GM21367 (cell line): ENCODE results near the gene RTTN.

Experiments used
- ATAC-seq: cut with Tn5 transposase; IDR thresholded peaks from one replicate; pipeline ENCODE4 v1.9.1; 2021; ENCODE audit not compliant: unreplicated experiment

Gene RTTN

GRCh38 chr18:70216788-70217187 is 11.3 kb upstream of the RTTN start:
- no peak for ATAC-seq

- ATAC-seq = no peak
These were observed 1.7 kb upstream of the RTTN start for GRCh38 chr18:70207181-70207580.

- no peak for ATAC-seq
These were observed 5.2 kb downstream of the RTTN start for GRCh38 chr18:70200286-70200685.

GRCh38 chr18:70197844-70198243 is 7.6 kb downstream of the RTTN start:
- no peak for ATAC-seq

GRCh38 chr18:70197026-70197425 is 8.5 kb downstream of the RTTN start:
- ATAC-seq = no peak

- peak; percentile 25 for ATAC-seq
These were observed 9.5 kb downstream of the RTTN start for GRCh38 chr18:70195852-70196434.

GRCh38 chr18:70195014-70195614 is 10.4 kb downstream of the RTTN start:
- ATAC-seq = peak; percentile 32

GRCh38 chr18:70194227-70194890 is 11.1 kb downstream of the RTTN start:
- ATAC-seq = peak; percentile 84

GRCh38 chr18:70190529-70190928 is 15.0 kb downstream of the RTTN start:
- ATAC-seq = no peak

GRCh38 chr18:70188113-70188512 is 17.4 kb downstream of the RTTN start:
- no peak for ATAC-seq

- no peak for ATAC-seq
These were observed 22.0 kb downstream of the RTTN start for GRCh38 chr18:70183441-70183840.

- no peak for ATAC-seq
These were observed 22.9 kb downstream of the RTTN start for GRCh38 chr18:70182548-70182947.

GRCh38 chr18:70181725-70182124 is 23.8 kb downstream of the RTTN start:
- ATAC-seq = no peak

- ATAC-seq = no peak
These were observed 24.5 kb downstream of the RTTN start for GRCh38 chr18:70181015-70181414.

- no peak for ATAC-seq
These were observed 28.9 kb downstream of the RTTN start for GRCh38 chr18:70176537-70176936.

- no peak for ATAC-seq
These were observed 30.3 kb downstream of the RTTN start for GRCh38 chr18:70175216-70175615.

- ATAC-seq = no peak
These were observed 33.3 kb downstream of the RTTN start for GRCh38 chr18:70172225-70172624.

- no peak for ATAC-seq
These were observed 35.7 kb downstream of the RTTN start for GRCh38 chr18:70169747-70170146.

GRCh38 chr18:70166668-70167067 is 38.8 kb downstream of the RTTN start:
- no peak for ATAC-seq

GRCh38 chr18:70165936-70166335 is 39.6 kb downstream of the RTTN start:
- peak; percentile 57 for ATAC-seq

GRCh38 chr18:70160073-70160678 is 45.3 kb downstream of the RTTN start:
- ATAC-seq = no peak
